ENCODE results near the gene ATP2B2. TPM values are rescaled to one million over a fixed set of nuclear protein-coding genes. Genes with fewer than 3 reads are reported as not detected.
A peak's percentile ranks its signal among the peaks of the same experiment; 100 is the strongest.

ATP2B2 gene
- total RNA-seq, 2 experiments from 2014 or later = 0.06 TPM; not detected in 1

DNA sequence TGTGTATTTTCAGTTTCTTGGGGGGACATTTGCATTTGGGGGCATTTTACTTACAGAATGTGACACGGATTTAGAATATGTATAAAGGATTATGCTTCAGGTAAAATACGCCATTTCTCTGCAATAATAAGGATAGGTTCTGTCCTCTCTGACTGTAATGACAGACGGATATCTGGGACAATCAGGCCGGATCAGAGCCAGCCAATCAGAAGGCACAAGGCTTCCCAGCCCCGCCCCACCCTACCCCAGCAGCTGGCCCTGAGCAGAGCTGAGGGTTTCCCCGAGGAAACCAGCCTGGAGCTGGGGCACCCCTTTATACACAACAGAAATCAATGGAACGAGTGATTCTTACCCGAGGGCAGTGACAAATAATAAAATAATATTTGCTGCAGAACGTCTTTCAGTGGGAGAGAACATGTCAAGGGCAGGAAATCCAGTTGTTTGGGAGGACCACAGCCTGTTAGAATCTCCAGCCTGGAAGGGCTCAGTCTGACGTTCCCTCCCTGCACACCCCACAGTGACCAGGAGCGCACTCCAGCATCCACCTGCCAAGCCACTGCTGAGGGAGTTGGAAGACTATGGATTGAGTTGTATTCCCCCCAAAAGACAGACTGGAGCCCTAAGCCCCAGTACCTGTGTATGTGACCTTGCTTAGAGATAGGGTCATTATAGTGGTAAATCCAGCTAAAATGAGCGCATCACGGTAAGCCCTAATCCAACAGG is 154.2 kb downstream of the ATP2B2 start:
- H2AFZ ChIP-seq (ENCODE audit: low read length) = no peak overlapping the region; the same call in 1 of the 2 replicates
- POLR2A ChIA-PET = interaction anchor here (0.8 to 1.1 kb wide), 2 partner anchors 11 to 218 kb away, joined by 3 to 4 read pairs; no protein-coding TSS in a partner anchor

GRCh38 chr3:10350324-10350985 is 154.9 kb downstream of the ATP2B2 start:
- no peak overlapping the region for H3K27ac ChIP-seq (ENCODE audit: low read depth, low read length, poor library complexity, severe bottlenecking)
- H2AFZ ChIP-seq (ENCODE audit: low read length) = 0 out of 2 replicates have a peak overlapping the region, but pooled peaks have one; percentile 7
- no TSS peak for BruUV-seq (replicated peaks)
- H3K4me1 ChIP-seq (ENCODE audit: insufficient read depth, low read length, poor library complexity, severe bottlenecking) = peaks cover 52% of the 10 kb centered on the region
- H3K79me2 ChIP-seq (ENCODE audit: insufficient read depth, low read depth, low read length) = no peaks in the 10 kb centered on the region
- H3K9me2 ChIP-seq (ENCODE audit: insufficient read depth, low read length) = no peaks in the 10 kb centered on the region
- H3K36me3 ChIP-seq (ENCODE audit: insufficient read depth, low read length) = no peaks in the 10 kb centered on the region
- DNase-seq (ENCODE audit: low spot score) = no peak
- intact Hi-C loops (cut with micrococcal nuclease; ENCODE audit: unreplicated experiment) = loop anchor here (5.0 kb wide), 1 partner anchor 112 kb away; no protein-coding TSS in a partner anchor
- CTCF ChIA-PET (ENCODE audit: unreplicated experiment) = interaction anchor here (0.6 kb wide), 1 partner anchor 13 kb away, joined by 3 read pairs; no protein-coding TSS in a partner anchor
- H4K20me1 ChIP-seq (ENCODE audit: insufficient read depth, low read length) = no peaks in the 10 kb centered on the region
- no peaks in the 10 kb centered on the region for H3K9me3 ChIP-seq (ENCODE audit: low read length)
- H3K4me3 ChIP-seq (ENCODE audit: low read depth, low read length, poor library complexity, severe bottlenecking) = no peak overlapping the region
- no peak overlapping the region for H3K4me2 ChIP-seq (ENCODE audit: low read length)
- TF ChIP-seq CTCF (conservative IDR thresholded peaks at IDR 0.05; ENCODE audit: low read length) = no peak
- TF ChIP-seq EZH2phosphoT487 (IDR thresholded peaks at IDR 0.05; ENCODE audit: borderline replicate concordance, low read depth, low read length) = no peak
- POLR2A ChIA-PET = no interaction called here

More for the DNA sequence above, 154.2 kb downstream of the ATP2B2 start:
- no peaks in the 10 kb centered on the region for H3K36me3 ChIP-seq (ENCODE audit: insufficient read depth, low read length)
- H3K79me2 ChIP-seq (ENCODE audit: insufficient read depth, low read depth, low read length) = no peaks in the 10 kb centered on the region
- H3K4me3 ChIP-seq (ENCODE audit: low read depth, low read length, poor library complexity, severe bottlenecking) = no peak overlapping the region
- H3K9me3 ChIP-seq (ENCODE audit: low read length) = no peaks in the 10 kb centered on the region
- no peak for DNase-seq (ENCODE audit: low spot score)
- no TSS peak for BruUV-seq (replicated peaks)
- H3K27ac ChIP-seq (ENCODE audit: low read depth, low read length, poor library complexity, severe bottlenecking) = peak overlapping the region; percentile 8
- intact Hi-C loops (cut with micrococcal nuclease; ENCODE audit: unreplicated experiment) = loop anchor here (5.0 kb wide), 1 partner anchor 111 kb away; no protein-coding TSS in a partner anchor
- H3K4me2 ChIP-seq (ENCODE audit: low read length) = no peak overlapping the region; the same call in 1 of the 2 replicates
- no peak for TF ChIP-seq CTCF (conservative IDR thresholded peaks at IDR 0.05; ENCODE audit: low read length)
- no peak for TF ChIP-seq EZH2phosphoT487 (IDR thresholded peaks at IDR 0.05; ENCODE audit: borderline replicate concordance, low read depth, low read length)
- CTCF ChIA-PET (ENCODE audit: unreplicated experiment) = no interaction called here
- H3K9me2 ChIP-seq (ENCODE audit: insufficient read depth, low read length) = no peaks in the 10 kb centered on the region
- peaks cover 57% of the 10 kb centered on the region for H3K4me1 ChIP-seq (ENCODE audit: insufficient read depth, low read length, poor library complexity, severe bottlenecking)
- H4K20me1 ChIP-seq (ENCODE audit: insufficient read depth, low read length) = no peaks in the 10 kb centered on the region
